Measurements from ENCODE around the gene S100G.

DNA sequence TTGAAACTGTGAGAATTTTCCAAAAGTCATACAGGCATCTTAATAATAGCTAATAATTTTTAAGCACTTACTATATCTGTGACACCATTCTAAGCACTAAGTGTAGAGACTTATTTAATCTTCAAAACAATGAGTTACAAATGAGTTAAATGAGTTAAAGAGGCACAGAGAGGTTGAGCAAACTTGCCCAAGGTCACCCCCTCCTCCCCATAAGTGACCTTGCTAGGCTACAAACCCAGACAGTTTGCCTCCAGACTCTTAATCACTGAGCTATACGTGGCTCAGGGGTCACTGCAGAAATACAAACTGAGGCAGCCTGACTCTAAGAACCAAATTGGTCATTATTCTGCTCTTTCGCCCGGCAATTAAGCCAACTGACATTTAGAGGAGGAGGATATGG lies 47.0 kb downstream of the S100G start:
- TF ChIP-seq, protein P1, sequence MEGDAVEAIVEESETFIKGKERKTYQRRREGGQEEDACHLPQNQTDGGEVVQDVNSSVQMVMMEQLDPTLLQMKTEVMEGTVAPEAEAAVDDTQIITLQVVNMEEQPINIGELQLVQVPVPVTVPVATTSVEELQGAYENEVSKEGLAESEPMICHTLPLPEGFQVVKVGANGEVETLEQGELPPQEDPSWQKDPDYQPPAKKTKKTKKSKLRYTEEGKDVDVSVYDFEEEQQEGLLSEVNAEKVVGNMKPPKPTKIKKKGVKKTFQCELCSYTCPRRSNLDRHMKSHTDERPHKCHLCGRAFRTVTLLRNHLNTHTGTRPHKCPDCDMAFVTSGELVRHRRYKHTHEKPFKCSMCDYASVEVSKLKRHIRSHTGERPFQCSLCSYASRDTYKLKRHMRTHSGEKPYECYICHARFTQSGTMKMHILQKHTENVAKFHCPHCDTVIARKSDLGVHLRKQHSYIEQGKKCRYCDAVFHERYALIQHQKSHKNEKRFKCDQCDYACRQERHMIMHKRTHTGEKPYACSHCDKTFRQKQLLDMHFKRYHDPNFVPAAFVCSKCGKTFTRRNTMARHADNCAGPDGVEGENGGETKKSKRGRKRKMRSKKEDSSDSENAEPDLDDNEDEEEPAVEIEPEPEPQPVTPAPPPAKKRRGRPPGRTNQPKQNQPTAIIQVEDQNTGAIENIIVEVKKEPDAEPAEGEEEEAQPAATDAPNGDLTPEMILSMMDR (IDR thresholded peaks at IDR 0.05) = no peak
- TF ChIP-seq POLR2A (IDR thresholded peaks at IDR 0.05) = no peak

All from uterus (tissue), 2 donors.